ENCODE data around the gene CYB561D1. TPM values are rescaled to one million over a fixed set of nuclear protein-coding genes. Genes with fewer than 3 reads are reported as not detected.

CYB561D1 gene
- total RNA-seq, 2 donors from 2014 or later, result 4.8 to 6.5 TPM

- H3K27me3 ChIP-seq (ENCODE audit: control insufficient read depth, insufficient read depth, low read length, poor library complexity, severe bottlenecking), result peaks cover 42% of the 10 kb centered on the region
- H3K4me3 ChIP-seq (ENCODE audit: low read length), result no peak overlapping the region
- no peak overlapping the region for H3K27ac Mint-ChIP-seq
- H3K4me1 ChIP-seq (ENCODE audit: control insufficient read depth, insufficient read depth, low read length), result no peaks in the 10 kb centered on the region
- H3K4me1 Mint-ChIP-seq, result peaks cover 10% of the 10 kb centered on the region
- no peaks in the 10 kb centered on the region for H3K9me3 ChIP-seq (ENCODE audit: control insufficient read depth, low read length)
- H3K36me3 ChIP-seq (ENCODE audit: control insufficient read depth, insufficient read depth, low read length), result no peaks in the 10 kb centered on the region
- H3K27me3 Mint-ChIP-seq (ENCODE audit: insufficient read depth), result peaks cover 49% of the 10 kb centered on the region
- no peak for TF ChIP-seq CTCF (conservative IDR thresholded peaks at IDR 0.05)
- no peak overlapping the region for H3K4me3 Mint-ChIP-seq
- no peaks in the 10 kb centered on the region for H3K9me3 Mint-ChIP-seq
- no peak overlapping the region for H3K27ac ChIP-seq (ENCODE audit: low read depth, low read length)
- DNase-seq, result no peak
- WGBS, 2 experiments (ENCODE audit: insufficient coverage in 1 of 2, insufficient read length in 1 of 2), result 83 to 100% methylated on average over 1 to 2 of the region's 2 CpGs
- H3K36me3 Mint-ChIP-seq (ENCODE audit: low read depth), result no peaks in the 10 kb centered on the region
- no peak overlapping the region for H3K9ac ChIP-seq (ENCODE audit: extremely low read depth, low read length, poor library complexity, severe bottlenecking)
These were observed 19.3 kb downstream of the CYB561D1 start for GRCh38 chr1:109513110-109513710.

GRCh38 chr1:109514846-109515245 is 21.0 kb downstream of the CYB561D1 start:
- 82 to 87% methylated on average over 3 of the region's 3 CpGs for WGBS, 2 experiments (ENCODE audit: insufficient coverage in 1 of 2, insufficient read length in 1 of 2)
- no peak overlapping the region for H3K27ac ChIP-seq (ENCODE audit: low read depth, low read length)
- no peaks in the 10 kb centered on the region for H3K36me3 Mint-ChIP-seq (ENCODE audit: low read depth)
- H3K27ac Mint-ChIP-seq, result no peak overlapping the region
- H3K36me3 ChIP-seq (ENCODE audit: control insufficient read depth, insufficient read depth, low read length), result no peaks in the 10 kb centered on the region
- DNase-seq, result no peak
- H3K4me3 Mint-ChIP-seq, result no peak overlapping the region
- H3K9me3 Mint-ChIP-seq, result no peaks in the 10 kb centered on the region
- H3K9ac ChIP-seq (ENCODE audit: extremely low read depth, low read length, poor library complexity, severe bottlenecking), result no peak overlapping the region
- H3K4me1 Mint-ChIP-seq, result peaks cover 7% of the 10 kb centered on the region
- H3K27me3 ChIP-seq (ENCODE audit: control insufficient read depth, insufficient read depth, low read length, poor library complexity, severe bottlenecking), result peaks cover 31% of the 10 kb centered on the region
- no peak overlapping the region for H3K4me3 ChIP-seq (ENCODE audit: low read length)
- H3K9me3 ChIP-seq (ENCODE audit: control insufficient read depth, low read length), result no peaks in the 10 kb centered on the region
- no peaks in the 10 kb centered on the region for H3K4me1 ChIP-seq (ENCODE audit: control insufficient read depth, insufficient read depth, low read length)
- H3K27me3 Mint-ChIP-seq (ENCODE audit: insufficient read depth), result peaks cover 37% of the 10 kb centered on the region
- TF ChIP-seq CTCF (conservative IDR thresholded peaks at IDR 0.05), result no peak

GRCh38 chr1:109516872-109517271 is 23.0 kb downstream of the CYB561D1 start:
- no peak for DNase-seq
- Histone ChIP-seq H3K4me3 (ENCODE audit: low read length) (no peak overlapping the region), H3K4me1 (ENCODE audit: control insufficient read depth, insufficient read depth, low read length) (no peaks in the 10 kb centered on the region), H3K27me3 (ENCODE audit: control insufficient read depth, insufficient read depth, low read length, poor library complexity, severe bottlenecking) (peaks cover 11% of the 10 kb centered on the region), H3K9ac (ENCODE audit: extremely low read depth, low read length, poor library complexity, severe bottlenecking) (no peak overlapping the region), H3K36me3 (ENCODE audit: control insufficient read depth, insufficient read depth, low read length) (no peaks in the 10 kb centered on the region), H3K9me3 (ENCODE audit: control insufficient read depth, low read length) (no peaks in the 10 kb centered on the region), H3K27ac (ENCODE audit: low read depth, low read length) (no peak overlapping the region)
- Mint-ChIP-seq H3K27ac (no peak overlapping the region), H3K4me1 (no peaks in the 10 kb centered on the region), H3K36me3 (ENCODE audit: low read depth) (no peaks in the 10 kb centered on the region), H3K27me3 (ENCODE audit: insufficient read depth) (peaks cover 30% of the 10 kb centered on the region), H3K4me3 (no peak overlapping the region), H3K9me3 (no peaks in the 10 kb centered on the region)
- WGBS, 2 experiments (ENCODE audit: insufficient coverage in 1 of 2, insufficient read length in 1 of 2), result 90 to 93% methylated on average over 3 to 5 of the region's 5 CpGs
- no peak for TF ChIP-seq CTCF (conservative IDR thresholded peaks at IDR 0.05)
